MM.1S (cell line): ENCODE measurements around the gene FBXL20.

ENCODE experiments used
- CTCF ChIP-seq: fragments of 300-600 bp; sonication (generic); IDR thresholded peaks from 2 replicates; pipeline ENCODE4 v1.5.1; 2016; ENCODE audit warnings: antibody characterized with exemption, low read length, mixed read lengths
- EZH2 ChIP-seq: fragments of 300-600 bp; sonication (generic); optimal IDR thresholded peaks from 2 replicates; pipeline ENCODE3; 2017; ENCODE audit warnings: low read depth, mild to moderate bottlenecking, antibody characterized with exemption, low read length, mixed read lengths

- TF ChIP-seq CTCF (no peak), EZH2 (no peak)
These were observed 172.0 kb downstream of the FBXL20 start for GRCh38 chr17:39229274-39229913.
